Ureter (tissue), 1 donor: ENCODE data around the gene MRPL46. TPM values are rescaled to one million over a fixed set of nuclear protein-coding genes. Genes with fewer than 3 reads are reported as not detected.
"Not testable (repeated sequence)": the region's sequence is repeated elsewhere in the genome, so short reads cannot be mapped to it uniquely, and the experiment has no call there.

Experiments used
- DNase-seq: peaks from one replicate; pipeline ENCODE4 v3.0.0-alpha.2; 2020; ENCODE audit warnings: low spot score
- total RNA-seq: library from RNA; stranded (reverse); gene quantifications from one replicate; pipeline ENCODE4 v1.2.4, GENCODE V29; 2023
- donor health status: DM: yes; HTN: yes; CAD: no.

Gene MRPL46
- total RNA-seq, 1 donor from 2014 or later: 31.0 TPM

DNA sequence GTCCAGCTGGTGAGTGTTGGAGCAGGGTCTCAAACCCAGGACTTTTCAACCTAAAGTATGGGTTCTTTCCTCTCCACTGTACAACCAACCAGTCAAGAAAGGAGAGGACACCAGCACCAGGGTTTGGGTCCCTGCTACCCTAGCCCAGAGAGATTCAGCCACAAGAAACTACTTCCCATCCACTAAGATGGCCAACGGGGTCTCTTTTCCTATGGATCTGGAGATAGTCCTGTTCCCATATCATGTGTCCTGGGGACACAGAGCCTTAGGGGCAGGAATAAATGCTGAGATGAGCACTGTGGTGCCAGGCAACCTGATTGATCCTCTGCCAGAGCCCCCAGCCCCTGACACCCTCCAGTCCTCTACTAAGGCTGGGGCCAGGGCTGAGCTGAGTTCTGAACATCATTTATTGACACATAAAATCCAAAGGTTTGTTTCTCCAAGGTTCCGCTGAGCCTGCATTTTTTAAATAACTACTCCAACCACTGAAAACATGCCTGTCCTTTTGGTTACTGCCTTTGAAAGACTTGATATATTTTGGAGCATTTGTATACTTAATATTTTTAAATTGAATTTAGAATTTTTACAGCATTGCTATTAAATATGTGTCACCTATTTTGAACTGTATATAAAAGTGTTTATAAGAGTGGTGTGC, 26.0 kb downstream of the MRPL46 start:
- DNase-seq: no peak

DNA sequence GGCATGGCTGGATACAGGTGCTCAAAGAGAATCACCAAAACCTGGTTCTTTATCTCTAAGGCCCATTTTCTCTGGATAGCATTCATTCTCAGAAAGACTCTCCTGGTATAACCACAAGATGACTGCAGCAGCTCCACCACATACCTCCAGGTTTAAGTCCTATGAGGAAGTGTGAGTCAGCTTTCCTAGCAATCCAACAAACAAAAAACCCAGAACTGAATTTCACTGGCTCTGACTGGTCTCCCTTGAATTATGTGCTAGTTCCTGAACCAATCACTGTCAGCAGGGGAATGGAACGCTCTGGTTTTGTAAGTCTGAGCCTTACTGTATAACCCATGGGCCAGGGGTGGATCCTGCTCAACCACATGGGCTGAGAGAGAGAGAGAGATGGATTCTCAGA, 27.2 kb downstream of the MRPL46 start:
- DNase-seq: no peak

DNA sequence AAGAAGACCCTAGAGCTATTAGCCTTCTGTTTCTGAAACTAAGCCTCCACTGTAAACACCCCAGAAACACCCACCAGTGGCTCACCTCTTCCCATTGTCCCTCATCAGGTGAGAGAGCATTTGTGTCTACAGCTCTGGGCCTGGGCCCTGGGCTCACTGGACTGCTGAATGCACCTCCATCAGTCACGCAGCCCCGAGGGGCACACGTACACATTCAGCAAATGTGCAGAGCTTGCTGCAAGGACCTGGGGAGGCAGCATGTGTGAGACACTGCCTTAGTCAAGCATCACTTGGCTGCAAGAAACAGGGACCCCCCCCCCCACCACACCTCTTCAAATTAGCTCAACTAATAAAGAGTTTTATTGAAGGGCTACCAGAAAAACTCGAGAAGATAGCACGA, 29.0 kb downstream of the MRPL46 start:
- no peak for DNase-seq

DNA sequence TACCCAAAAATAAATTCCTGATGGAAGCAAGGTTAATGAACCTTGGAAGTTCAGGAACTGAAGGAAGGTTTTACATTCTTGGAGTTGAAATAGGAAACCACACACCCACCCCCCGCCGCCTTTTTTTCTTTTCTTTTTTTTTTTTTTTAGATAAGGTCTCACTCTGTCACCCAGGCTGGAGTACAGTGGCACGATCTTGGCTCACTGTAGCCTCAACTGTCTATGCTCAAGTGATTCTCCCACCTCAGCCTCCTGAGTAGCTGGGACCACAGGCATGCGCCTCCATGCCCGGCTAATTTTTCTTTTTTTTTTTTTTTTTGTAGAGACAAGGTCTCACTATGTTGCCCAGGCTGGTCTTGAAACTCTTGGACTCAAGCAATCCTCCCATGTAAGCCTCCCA, 33.1 kb downstream of the MRPL46 start:
- DNase-seq: not testable (repeated sequence)

DNA sequence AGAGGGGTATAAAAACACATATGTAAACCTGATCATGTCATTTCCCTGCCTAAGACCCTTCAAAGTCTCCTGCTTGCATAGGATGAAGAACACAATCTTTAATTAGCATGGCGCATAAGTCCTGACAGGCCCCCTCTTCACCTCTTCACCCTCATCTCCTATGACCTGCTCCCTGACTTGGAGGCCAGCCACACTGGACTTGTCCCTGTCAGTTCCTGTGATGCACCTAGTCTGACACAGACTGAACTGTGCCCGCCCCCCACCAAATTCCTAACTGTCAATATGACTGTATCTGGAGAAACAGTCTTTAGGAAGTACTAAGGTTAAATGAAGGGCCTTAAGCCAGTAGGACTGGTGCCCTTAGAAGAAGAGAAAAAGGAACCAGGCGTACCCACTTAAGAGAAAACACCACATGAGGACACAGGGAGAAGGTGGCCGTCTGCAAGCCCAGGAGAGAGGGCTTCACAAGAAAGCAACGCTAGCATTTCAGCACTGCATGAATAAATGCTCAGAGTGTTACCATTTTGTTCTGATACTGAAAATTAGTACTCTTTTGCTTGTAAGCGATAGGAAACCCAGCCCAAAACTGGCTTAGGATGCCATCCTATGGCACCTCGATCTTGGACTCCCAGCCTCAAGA, 34.0 kb downstream of the MRPL46 start:
- no peak for DNase-seq

DNA sequence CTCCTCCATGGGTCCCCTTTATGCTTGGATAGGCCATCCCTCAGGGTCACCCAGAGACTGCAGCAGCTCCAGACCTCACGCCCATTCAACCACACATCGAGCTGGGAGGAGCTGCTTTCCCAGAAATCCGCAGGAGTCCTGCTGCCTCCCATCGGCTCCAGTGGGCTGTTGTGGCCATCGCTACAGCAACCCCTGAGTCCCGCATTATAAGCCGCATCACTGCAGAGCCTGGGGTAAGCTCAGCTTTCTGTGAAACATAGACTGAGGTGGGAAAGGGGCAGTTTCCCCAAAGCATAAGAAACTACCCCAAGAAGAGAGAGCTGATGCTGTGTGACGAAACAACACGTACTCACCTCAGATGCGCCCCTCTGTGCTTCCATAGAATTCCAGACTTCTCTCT, 35.7 kb downstream of the MRPL46 start:
- no peak for DNase-seq

DNA sequence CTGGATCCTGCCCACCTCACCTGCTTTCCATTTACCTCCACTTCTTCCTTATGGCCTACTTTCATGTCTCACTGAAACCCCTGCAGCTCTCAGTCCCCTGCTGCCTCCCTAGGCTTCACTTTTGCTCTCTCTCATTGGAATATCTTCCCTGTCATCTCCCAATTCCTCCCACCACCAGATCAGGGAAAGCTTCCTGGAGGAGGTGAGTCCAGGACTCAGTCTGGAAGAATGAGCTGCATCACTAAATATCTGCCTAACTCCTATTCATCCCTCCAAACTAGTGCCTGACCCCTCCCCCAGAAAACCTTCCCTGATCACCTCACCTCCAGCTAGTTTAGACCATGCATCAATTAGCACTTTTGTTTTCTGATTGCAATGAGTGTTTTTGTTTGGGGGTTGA, 37.1 kb downstream of the MRPL46 start:
- no peak for DNase-seq

DNA sequence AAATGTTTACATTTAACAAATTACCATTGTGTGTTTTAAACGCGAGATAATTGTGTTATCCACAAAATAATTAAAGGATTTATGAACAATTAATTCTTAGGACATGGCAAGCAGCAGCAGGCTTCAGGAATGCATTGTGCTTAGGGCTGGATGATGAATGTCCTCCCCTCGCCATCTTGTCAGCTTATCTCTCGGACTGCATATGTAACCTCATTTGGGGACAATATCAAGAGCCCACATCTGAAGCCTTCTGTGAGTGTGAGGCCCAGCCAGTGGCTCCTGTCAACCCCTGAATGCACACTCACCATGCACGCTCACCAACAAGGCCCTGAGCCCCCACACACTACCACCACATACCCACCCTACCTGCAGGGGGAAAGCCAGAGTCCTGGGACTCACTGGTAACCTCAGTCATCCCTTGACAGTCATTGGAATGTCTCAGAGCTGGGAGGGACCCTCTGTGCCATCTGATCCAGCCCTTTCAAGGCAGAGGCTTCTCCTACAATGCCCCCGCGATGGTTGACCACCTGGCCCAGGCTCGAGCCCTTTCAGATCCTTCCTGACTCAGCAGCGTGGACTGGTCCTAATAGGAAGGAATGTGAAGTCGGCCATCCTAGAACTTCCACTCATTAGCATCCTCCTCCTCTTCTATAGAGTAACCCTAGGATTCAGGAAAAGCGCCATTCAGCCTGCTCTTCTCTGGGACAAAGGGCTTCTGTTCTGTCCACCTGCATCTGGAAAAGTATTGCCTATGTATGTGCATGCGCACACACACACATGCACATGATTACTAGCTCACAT, 38.2 kb downstream of the MRPL46 start:
- DNase-seq: no peak

DNA sequence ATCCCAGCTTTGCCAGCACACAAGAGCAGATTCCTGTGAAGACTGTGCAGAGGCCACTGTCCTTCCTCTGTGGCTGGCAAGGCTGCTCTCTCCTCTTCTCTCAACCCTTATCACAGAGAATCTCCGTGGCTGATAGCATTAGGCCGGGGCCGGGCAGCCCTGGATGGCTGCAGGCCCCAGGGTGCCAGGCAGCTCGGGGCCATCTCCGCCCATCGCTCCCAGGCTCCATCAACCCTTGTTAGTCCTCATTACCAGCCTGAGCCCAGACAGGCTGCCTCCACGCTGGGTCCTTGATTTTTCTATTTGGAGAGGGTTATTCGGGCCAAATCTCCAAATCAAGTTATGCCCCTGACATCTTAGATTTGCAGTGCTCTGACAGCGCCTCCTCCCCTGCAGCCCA, 39.1 kb downstream of the MRPL46 start:
- no peak for DNase-seq

DNA sequence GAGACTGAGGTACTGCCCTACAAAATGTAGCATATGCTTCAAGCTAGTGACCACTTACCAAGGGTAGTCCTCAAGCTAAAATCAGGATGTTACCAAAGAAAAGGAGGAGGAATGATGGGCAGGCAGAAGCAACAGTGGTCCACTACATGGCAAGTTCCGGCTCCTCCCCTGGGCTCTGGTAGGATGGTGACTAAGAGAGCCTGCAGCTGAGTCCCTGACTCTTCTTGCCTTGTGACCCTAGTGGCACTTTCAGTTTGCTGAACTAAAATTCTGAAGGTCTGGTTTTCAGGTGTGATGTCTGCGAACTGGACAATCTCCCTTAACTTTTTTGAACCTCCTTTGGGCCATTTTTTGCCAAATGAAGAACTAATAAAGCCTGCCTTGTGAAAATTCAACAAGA, 40.9 kb downstream of the MRPL46 start:
- DNase-seq: no peak

DNA sequence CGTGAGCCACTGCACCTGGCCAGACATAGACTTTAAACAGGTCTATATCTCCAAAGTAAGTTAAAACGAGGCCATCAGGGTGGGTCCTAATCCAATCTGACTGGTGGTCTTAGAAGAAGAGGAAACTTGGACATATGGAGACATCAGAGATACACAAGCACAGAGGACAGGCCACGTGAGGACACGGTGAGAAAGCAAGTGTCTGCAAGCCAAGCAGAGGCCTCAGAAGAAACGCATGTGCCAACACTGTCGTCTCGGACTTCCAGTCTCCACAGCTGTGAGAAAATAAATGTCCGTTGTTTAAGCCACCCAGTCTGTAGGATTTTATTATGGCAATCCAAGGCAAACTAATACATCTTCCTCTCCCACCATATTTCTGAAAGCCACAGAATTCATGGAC, 43.9 kb downstream of the MRPL46 start:
- no peak for DNase-seq

DNA sequence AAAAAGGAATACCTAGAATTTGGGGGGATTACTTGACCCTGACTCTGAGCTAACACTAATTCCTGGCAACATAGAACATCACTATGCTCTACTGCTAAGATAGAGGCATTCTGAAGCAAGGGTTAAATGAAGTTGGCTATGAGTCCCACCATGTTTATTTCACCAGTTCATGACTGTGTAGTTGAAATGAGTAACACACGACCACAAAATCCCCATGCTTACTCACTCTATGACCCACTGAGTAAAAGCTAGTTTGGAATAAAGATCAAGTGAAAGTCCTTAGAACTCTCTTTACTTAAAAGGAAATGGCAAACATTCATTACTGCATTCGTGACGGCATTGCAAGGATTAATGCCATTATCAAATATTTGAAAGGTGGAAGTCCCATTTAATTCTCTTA, 47.4 kb downstream of the MRPL46 start:
- no peak for DNase-seq

Other genes starting within 250 kb of the MRPL46 start
- gene NTRK3, start 210.6 kb downstream of the MRPL46 start, total RNA-seq: 11.8 TPM
- 46.9 TPM for gene MRPS11, start 320 bp upstream of the MRPL46 start, total RNA-seq
- gene DET1, start 79.3 kb upstream of the MRPL46 start, total RNA-seq: 14.1 TPM
- gene AEN, start 154.0 kb upstream of the MRPL46 start, total RNA-seq: 17.4 TPM
- 14.2 TPM for gene ISG20, start 171.6 kb upstream of the MRPL46 start, total RNA-seq